ENCODE results near the gene CEP120.

CEP120 gene

GRCh38 chr5:123455640-123456039 is 32.4 kb upstream of the CEP120 start:
- peak; percentile 22 for DNase-seq (ENCODE audit: low spot score)
- in situ Hi-C loops (cut with MboI; ENCODE audit: low sequenced_read_pairs, unreplicated experiment), result no loop called here
- no peak for TF ChIP-seq CTCF (IDR thresholded peaks at IDR 0.05; ENCODE audit: borderline replicate concordance, control extremely low read depth, extremely low read depth, insufficient read depth, missing control alignments)

- in situ Hi-C loops (cut with MboI; ENCODE audit: low sequenced_read_pairs, unreplicated experiment), result no loop called here
- TF ChIP-seq CTCF (IDR thresholded peaks at IDR 0.05; ENCODE audit: borderline replicate concordance, control extremely low read depth, extremely low read depth, insufficient read depth, missing control alignments), result no peak
- DNase-seq (ENCODE audit: low spot score), result no peak
These were observed 31.9 kb upstream of the CEP120 start for GRCh38 chr5:123455095-123455494.

- DNase-seq (ENCODE audit: low spot score), result no peak
- in situ Hi-C loops (cut with MboI; ENCODE audit: low sequenced_read_pairs, unreplicated experiment), result no loop called here
- TF ChIP-seq CTCF (IDR thresholded peaks at IDR 0.05; ENCODE audit: borderline replicate concordance, control extremely low read depth, extremely low read depth, insufficient read depth, missing control alignments), result no peak
These were observed 31.2 kb upstream of the CEP120 start for GRCh38 chr5:123454259-123454911.

GRCh38 chr5:123452401-123452800 is 29.2 kb upstream of the CEP120 start:
- DNase-seq (ENCODE audit: low spot score), result no peak
- TF ChIP-seq CTCF (IDR thresholded peaks at IDR 0.05; ENCODE audit: borderline replicate concordance, control extremely low read depth, extremely low read depth, insufficient read depth, missing control alignments), result no peak
- in situ Hi-C loops (cut with MboI; ENCODE audit: low sequenced_read_pairs, unreplicated experiment), result no loop called here

GRCh38 chr5:123451047-123451446 is 27.8 kb upstream of the CEP120 start:
- in situ Hi-C loops (cut with MboI; ENCODE audit: low sequenced_read_pairs, unreplicated experiment), result no loop called here
- DNase-seq (ENCODE audit: low spot score), result no peak
- no peak for TF ChIP-seq CTCF (IDR thresholded peaks at IDR 0.05; ENCODE audit: borderline replicate concordance, control extremely low read depth, extremely low read depth, insufficient read depth, missing control alignments)

DNA sequence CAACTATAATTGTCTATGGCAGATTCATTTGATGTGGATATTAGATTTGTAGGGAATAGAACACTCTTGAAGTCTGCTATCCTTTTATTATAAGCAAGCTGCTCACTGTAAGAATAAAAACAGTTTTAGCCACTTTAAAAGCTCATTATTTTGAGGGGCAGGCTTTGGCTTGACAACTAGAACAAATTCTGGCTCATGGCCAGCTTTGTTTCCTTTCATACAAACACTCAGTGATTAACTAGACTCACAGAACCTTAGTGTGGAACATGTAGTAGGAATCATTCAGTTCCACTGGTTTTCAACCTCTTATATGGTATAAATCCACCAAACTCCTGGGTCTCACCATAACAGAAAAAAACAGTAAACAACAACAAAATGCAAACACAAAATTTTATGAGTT is 27.4 kb upstream of the CEP120 start:
- TF ChIP-seq CTCF (IDR thresholded peaks at IDR 0.05; ENCODE audit: borderline replicate concordance, control extremely low read depth, extremely low read depth, insufficient read depth, missing control alignments), result no peak
- in situ Hi-C loops (cut with MboI; ENCODE audit: low sequenced_read_pairs, unreplicated experiment), result no loop called here
- DNase-seq (ENCODE audit: low spot score), result no peak

Data from GM13976 (cell line).